GM23338 (cell line): ENCODE measurements around the gene PLAC8L1. TPM values are rescaled to one million over a fixed set of nuclear protein-coding genes. Genes with fewer than 3 reads are reported as not detected.

Experiments used
- ATAC-seq: fragments of 200-7000 bp; cut with Tn5 transposase; 3 replicates; pipeline ENCODE4 v1.9.1; 2020
- DNase-seq: peaks from one replicate; pipeline ENCODE4 v3.0.0-alpha.2; 2015; ENCODE audit warnings: low spot score
- H2AFZ ChIP-seq: fragments of 200-600 bp; sonication (generic); 2 replicates; pipeline ENCODE4 v1.8.0; 2016; ENCODE audit warnings: antibody characterized with exemption, mild to moderate bottlenecking, moderate library complexity
- H3F3A ChIP-seq: fragments of 200-600 bp; sonication (generic); replicated peaks from 2 replicates; pipeline ENCODE4 v1.8.0; 2017; ENCODE audit warnings: antibody characterized with exemption, mixed run types, low read depth
- H3K27ac ChIP-seq: fragments of 200-600 bp; sonication (generic); 2 replicates; pipeline ENCODE4 v1.6.1; 2016; ENCODE audit warnings: low read depth
- H3K27me3 ChIP-seq: fragments of 200-600 bp; sonication (generic); 2 replicates; pipeline ENCODE4 v1.8.0; 2016; ENCODE audit warnings: mild to moderate bottlenecking, mixed run types, moderate library complexity; ENCODE audit not compliant: insufficient read depth
- H3K36me3 ChIP-seq: fragments of 200-600 bp; sonication (generic); 2 replicates; pipeline ENCODE4 v1.8.0; 2016; ENCODE audit warnings: mild to moderate bottlenecking; ENCODE audit not compliant: insufficient read depth
- H3K4me1 ChIP-seq: fragments of 200-600 bp; sonication (generic); 2 replicates; pipeline ENCODE4 v1.8.0; 2016; ENCODE audit warnings: mild to moderate bottlenecking, moderate library complexity; ENCODE audit not compliant: insufficient read depth
- H3K4me2 ChIP-seq: fragments of 200-600 bp; sonication (generic); 2 replicates; pipeline ENCODE4 v1.7.1; 2017; ENCODE audit warnings: mixed run types
- H3K4me3 ChIP-seq: fragments of 200-600 bp; sonication (generic); 2 replicates; pipeline ENCODE4 v1.6.1; 2016; ENCODE audit warnings: mixed run types
- H3K79me2 ChIP-seq: fragments of 200-600 bp; sonication (generic); replicated peaks from 2 replicates; pipeline ENCODE4 v1.8.0; 2017; ENCODE audit warnings: mild to moderate bottlenecking; ENCODE audit not compliant: insufficient read depth
- H3K9me2 ChIP-seq: fragments of 200-600 bp; sonication (generic); 2 replicates; pipeline ENCODE4 v1.8.0; 2017; ENCODE audit not compliant: insufficient read depth
- H4K20me1 ChIP-seq: fragments of 200-600 bp; sonication (generic); replicated peaks from 2 replicates; pipeline ENCODE4 v1.8.0; 2017; ENCODE audit warnings: mild to moderate bottlenecking; ENCODE audit not compliant: insufficient read depth
- H3K27ac Mint-ChIP-seq: 2 replicates; pipeline ENCODE4 v1.8.0; 2020; ENCODE audit warnings: inconsistent platforms, mild to moderate bottlenecking, moderate library complexity, mixed read lengths
- H3K27me3 Mint-ChIP-seq: 3 replicates; pipeline ENCODE4 v1.8.0; 2022; ENCODE audit warnings: low read depth, mild to moderate bottlenecking, moderate library complexity, mixed read lengths, inconsistent platforms; ENCODE audit not compliant: insufficient read depth, poor library complexity
- H3K36me3 Mint-ChIP-seq: 3 replicates; pipeline ENCODE4 v1.8.0; 2021; ENCODE audit warnings: low read depth, mild to moderate bottlenecking, inconsistent platforms, moderate library complexity, mixed read lengths
- H3K4me1 Mint-ChIP-seq: 3 replicates; pipeline ENCODE4 v1.8.0; 2020; ENCODE audit warnings: mild to moderate bottlenecking, inconsistent platforms, mixed read lengths
- H3K4me3 Mint-ChIP-seq: 3 replicates; pipeline ENCODE4 v1.8.0; 2021; ENCODE audit warnings: moderate library complexity, mild to moderate bottlenecking, inconsistent platforms, mixed read lengths
- H3K9me3 Mint-ChIP-seq: 3 replicates; pipeline ENCODE4 v1.8.0; 2020; ENCODE audit warnings: moderate library complexity, mild to moderate bottlenecking, inconsistent platforms, mixed read lengths
- CREB1 ChIP-seq: fragments of 250-450 bp; sonication (Bioruptor Pico); IDR thresholded peaks from 2 replicates; pipeline ENCODE4 v1.5.0; 2020; ENCODE audit warnings: low read depth, mild to moderate bottlenecking, moderate library complexity
- NANOG ChIP-seq: IDR thresholded peaks from 2 replicates; pipeline ENCODE4 v1.6.1; 2016; ENCODE audit warnings: antibody characterized with exemption, borderline replicate concordance
- STAT1 ChIP-seq: IDR thresholded peaks from one replicate; pipeline ENCODE4 v1.6.1; 2016; ENCODE audit warnings: antibody characterized with exemption; ENCODE audit not compliant: unreplicated experiment
- polyA plus RNA-seq: library from polyadenylated mRNA; unstranded; fragments of >200 nt; fragmentation: Nextera tagmentation; extraction: Ambion mirVana; gene quantifications from 2 replicates; pipeline ENCODE4 v1.2.1, GENCODE V29; 2016
- total RNA-seq: library from RNA; depleted of rRNA; stranded (reverse); fragments of >200 nt; shearing (Covaris generic); gene quantifications from 2 replicates; pipeline ENCODE4 v1.2.3, GENCODE V29; 2014
- TF ChIP-seq, protein P1 (sequence below): fragments of 250-450 bp; sonication (Bioruptor Pico); IDR thresholded peaks from 2 replicates; pipeline ENCODE4 v1.5.0; 2020; ENCODE audit warnings: mild to moderate bottlenecking, moderate library complexity
- TF ChIP-seq, protein P2 (sequence below): IDR thresholded peaks from one replicate; pipeline ENCODE4 v1.6.1; 2018; ENCODE audit warnings: antibody characterized with exemption; ENCODE audit not compliant: unreplicated experiment
- TF ChIP-seq, protein P3 (sequence below): IDR thresholded peaks from 2 replicates; pipeline ENCODE4 v1.6.1; 2016; ENCODE audit warnings: antibody characterized with exemption

The PLAC8L1 gene
- total and polyA plus RNA-seq, 2 experiments from 2014 or later: 2.0 TPM; not detected in 1

DNA sequence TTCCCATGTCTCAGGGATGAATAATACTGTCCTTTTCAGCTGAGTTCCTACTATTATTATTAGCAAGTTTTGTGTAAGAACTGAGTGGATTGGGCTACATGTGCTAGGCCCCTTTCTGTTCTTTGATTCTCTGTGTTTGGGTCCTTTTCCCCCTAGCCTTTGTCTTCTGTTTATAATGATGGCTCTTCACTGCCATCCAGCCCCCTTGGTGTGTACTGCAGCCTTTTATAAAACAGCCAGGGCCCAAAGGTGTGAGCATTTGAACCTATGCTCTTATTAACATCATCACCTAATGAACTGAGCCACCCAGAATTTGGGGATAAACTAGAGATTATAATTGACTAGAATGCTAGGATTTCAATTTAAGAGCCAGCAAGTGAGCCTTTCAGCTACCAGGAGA is 52.6 kb downstream of the PLAC8L1 start (continued):
- TF ChIP-seq, protein P1, sequence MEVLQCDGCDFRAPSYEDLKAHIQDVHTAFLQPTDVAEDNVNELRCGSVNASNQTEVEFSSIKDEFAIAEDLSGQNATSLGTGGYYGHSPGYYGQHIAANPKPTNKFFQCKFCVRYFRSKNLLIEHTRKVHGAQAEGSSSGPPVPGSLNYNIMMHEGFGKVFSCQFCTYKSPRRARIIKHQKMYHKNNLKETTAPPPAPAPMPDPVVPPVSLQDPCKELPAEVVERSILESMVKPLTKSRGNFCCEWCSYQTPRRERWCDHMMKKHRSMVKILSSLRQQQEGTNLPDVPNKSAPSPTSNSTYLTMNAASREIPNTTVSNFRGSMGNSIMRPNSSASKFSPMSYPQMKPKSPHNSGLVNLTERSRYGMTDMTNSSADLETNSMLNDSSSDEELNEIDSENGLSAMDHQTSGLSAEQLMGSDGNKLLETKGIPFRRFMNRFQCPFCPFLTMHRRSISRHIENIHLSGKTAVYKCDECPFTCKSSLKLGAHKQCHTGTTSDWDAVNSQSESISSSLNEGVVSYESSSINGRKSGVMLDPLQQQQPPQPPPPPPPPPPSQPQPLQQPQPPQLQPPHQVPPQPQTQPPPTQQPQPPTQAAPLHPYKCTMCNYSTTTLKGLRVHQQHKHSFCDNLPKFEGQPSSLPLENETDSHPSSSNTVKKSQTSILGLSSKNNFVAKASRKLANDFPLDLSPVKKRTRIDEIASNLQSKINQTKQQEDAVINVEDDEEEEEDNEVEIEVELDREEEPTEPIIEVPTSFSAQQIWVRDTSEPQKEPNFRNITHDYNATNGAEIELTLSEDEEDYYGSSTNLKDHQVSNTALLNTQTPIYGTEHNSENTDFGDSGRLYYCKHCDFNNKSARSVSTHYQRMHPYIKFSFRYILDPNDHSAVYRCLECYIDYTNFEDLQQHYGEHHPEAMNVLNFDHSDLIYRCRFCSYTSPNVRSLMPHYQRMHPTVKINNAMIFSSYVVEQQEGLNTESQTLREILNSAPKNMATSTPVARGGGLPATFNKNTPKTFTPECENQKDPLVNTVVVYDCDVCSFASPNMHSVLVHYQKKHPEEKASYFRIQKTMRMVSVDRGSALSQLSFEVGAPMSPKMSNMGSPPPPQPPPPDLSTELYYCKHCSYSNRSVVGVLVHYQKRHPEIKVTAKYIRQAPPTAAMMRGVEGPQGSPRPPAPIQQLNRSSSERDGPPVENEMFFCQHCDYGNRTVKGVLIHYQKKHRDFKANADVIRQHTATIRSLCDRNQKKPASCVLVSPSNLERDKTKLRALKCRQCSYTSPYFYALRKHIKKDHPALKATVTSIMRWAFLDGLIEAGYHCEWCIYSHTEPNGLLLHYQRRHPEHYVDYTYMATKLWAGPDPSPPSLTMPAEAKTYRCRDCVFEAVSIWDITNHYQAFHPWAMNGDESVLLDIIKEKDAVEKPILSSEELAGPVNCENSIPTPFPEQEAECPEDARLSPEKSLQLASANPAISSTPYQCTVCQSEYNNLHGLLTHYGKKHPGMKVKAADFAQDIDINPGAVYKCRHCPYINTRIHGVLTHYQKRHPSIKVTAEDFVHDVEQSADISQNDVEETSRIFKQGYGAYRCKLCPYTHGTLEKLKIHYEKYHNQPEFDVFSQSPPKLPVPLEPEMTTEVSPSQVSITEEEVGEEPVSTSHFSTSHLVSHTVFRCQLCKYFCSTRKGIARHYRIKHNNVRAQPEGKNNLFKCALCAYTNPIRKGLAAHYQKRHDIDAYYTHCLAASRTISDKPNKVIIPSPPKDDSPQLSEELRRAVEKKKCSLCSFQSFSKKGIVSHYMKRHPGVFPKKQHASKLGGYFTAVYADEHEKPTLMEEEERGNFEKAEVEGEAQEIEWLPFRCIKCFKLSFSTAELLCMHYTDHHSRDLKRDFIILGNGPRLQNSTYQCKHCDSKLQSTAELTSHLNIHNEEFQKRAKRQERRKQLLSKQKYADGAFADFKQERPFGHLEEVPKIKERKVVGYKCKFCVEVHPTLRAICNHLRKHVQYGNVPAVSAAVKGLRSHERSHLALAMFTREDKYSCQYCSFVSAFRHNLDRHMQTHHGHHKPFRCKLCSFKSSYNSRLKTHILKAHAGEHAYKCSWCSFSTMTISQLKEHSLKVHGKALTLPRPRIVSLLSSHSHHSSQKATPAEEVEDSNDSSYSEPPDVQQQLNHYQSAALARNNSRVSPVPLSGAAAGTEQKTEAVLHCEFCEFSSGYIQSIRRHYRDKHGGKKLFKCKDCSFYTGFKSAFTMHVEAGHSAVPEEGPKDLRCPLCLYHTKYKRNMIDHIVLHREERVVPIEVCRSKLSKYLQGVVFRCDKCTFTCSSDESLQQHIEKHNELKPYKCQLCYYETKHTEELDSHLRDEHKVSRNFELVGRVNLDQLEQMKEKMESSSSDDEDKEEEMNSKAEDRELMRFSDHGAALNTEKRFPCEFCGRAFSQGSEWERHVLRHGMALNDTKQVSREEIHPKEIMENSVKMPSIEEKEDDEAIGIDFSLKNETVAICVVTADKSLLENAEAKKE (CRISPR knock-in tag): no peak

DNA sequence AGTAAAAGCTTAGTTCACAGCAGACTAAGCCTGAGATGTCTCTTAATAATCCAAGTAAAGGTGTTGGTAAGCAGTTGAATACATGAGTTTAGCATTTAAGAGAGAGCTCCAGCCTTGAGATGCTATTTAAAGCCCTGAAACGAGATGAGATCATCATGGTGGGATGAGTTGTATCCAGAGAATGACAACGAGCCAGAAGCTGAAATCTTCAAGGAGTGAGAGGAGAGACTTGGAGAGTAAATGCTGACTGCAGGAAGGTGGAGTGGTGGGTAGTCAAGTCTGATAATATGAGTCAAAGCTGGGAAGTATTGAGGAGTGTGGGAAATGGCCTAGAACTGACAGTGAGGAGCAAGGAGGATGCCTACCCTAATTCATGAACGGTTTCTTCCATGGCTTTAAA is 53.7 kb downstream of the PLAC8L1 start:
- H3K4me1 ChIP-seq: no peaks in the 10 kb centered on the region
- no peaks in the 10 kb centered on the region for H3K9me3 Mint-ChIP-seq
- no peaks in the 10 kb centered on the region for H3K27me3 ChIP-seq
- no peak for ATAC-seq
- no peaks in the 10 kb centered on the region for H3K9me2 ChIP-seq
- H3K79me2 ChIP-seq: no peaks in the 10 kb centered on the region
- H3K4me1 Mint-ChIP-seq: peaks cover 6% of the 10 kb centered on the region; the same call in 2 of the 3 replicates
- H3K4me3 Mint-ChIP-seq: no peak overlapping the region
- no peak overlapping the region for H2AFZ ChIP-seq
- H3K36me3 Mint-ChIP-seq: no peaks in the 10 kb centered on the region
- DNase-seq: no peak
- no peak overlapping the region for H3K4me3 ChIP-seq
- H3K27ac Mint-ChIP-seq: no peak overlapping the region
- no peak overlapping the region for H3K27ac ChIP-seq
- no peak overlapping the region for H3K4me2 ChIP-seq
- no peaks in the 10 kb centered on the region for H3K36me3 ChIP-seq
- H3F3A ChIP-seq: no peaks in the 10 kb centered on the region
- no peaks in the 10 kb centered on the region for H4K20me1 ChIP-seq
- no peaks in the 10 kb centered on the region for H3K27me3 Mint-ChIP-seq
- TF ChIP-seq, protein P2, sequence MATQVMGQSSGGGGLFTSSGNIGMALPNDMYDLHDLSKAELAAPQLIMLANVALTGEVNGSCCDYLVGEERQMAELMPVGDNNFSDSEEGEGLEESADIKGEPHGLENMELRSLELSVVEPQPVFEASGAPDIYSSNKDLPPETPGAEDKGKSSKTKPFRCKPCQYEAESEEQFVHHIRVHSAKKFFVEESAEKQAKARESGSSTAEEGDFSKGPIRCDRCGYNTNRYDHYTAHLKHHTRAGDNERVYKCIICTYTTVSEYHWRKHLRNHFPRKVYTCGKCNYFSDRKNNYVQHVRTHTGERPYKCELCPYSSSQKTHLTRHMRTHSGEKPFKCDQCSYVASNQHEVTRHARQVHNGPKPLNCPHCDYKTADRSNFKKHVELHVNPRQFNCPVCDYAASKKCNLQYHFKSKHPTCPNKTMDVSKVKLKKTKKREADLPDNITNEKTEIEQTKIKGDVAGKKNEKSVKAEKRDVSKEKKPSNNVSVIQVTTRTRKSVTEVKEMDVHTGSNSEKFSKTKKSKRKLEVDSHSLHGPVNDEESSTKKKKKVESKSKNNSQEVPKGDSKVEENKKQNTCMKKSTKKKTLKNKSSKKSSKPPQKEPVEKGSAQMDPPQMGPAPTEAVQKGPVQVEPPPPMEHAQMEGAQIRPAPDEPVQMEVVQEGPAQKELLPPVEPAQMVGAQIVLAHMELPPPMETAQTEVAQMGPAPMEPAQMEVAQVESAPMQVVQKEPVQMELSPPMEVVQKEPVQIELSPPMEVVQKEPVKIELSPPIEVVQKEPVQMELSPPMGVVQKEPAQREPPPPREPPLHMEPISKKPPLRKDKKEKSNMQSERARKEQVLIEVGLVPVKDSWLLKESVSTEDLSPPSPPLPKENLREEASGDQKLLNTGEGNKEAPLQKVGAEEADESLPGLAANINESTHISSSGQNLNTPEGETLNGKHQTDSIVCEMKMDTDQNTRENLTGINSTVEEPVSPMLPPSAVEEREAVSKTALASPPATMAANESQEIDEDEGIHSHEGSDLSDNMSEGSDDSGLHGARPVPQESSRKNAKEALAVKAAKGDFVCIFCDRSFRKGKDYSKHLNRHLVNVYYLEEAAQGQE: no peak
- TF ChIP-seq CREB1 (CRISPR knock-in tag): no peak
- TF ChIP-seq, protein P3, sequence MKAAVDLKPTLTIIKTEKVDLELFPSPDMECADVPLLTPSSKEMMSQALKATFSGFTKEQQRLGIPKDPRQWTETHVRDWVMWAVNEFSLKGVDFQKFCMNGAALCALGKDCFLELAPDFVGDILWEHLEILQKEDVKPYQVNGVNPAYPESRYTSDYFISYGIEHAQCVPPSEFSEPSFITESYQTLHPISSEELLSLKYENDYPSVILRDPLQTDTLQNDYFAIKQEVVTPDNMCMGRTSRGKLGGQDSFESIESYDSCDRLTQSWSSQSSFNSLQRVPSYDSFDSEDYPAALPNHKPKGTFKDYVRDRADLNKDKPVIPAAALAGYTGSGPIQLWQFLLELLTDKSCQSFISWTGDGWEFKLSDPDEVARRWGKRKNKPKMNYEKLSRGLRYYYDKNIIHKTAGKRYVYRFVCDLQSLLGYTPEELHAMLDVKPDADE: no peak
- TF ChIP-seq STAT1: no peak
- TF ChIP-seq NANOG: no peak
